ENCODE results near the gene CFAP65.

GRCh38 chr2:218992196-218992595, 49.1 kb downstream of the CFAP65 start:
- no peak for TF ChIP-seq POLR2A (IDR thresholded peaks at IDR 0.05)
- TF ChIP-seq, protein P1, sequence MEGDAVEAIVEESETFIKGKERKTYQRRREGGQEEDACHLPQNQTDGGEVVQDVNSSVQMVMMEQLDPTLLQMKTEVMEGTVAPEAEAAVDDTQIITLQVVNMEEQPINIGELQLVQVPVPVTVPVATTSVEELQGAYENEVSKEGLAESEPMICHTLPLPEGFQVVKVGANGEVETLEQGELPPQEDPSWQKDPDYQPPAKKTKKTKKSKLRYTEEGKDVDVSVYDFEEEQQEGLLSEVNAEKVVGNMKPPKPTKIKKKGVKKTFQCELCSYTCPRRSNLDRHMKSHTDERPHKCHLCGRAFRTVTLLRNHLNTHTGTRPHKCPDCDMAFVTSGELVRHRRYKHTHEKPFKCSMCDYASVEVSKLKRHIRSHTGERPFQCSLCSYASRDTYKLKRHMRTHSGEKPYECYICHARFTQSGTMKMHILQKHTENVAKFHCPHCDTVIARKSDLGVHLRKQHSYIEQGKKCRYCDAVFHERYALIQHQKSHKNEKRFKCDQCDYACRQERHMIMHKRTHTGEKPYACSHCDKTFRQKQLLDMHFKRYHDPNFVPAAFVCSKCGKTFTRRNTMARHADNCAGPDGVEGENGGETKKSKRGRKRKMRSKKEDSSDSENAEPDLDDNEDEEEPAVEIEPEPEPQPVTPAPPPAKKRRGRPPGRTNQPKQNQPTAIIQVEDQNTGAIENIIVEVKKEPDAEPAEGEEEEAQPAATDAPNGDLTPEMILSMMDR (IDR thresholded peaks at IDR 0.05), result no peak
